Esophagus muscularis mucosa (tissue), 3 donors: ENCODE results near the gene ZNF460.

ENCODE experiments used
- EP300 ChIP-seq: sonication (generic); formaldehyde crosslinking; IDR thresholded peaks from one replicate; pipeline ENCODE4 v1.6.1; 2017; ENCODE audit warnings: antibody characterized with exemption
- TF ChIP-seq, protein P1 (sequence below), 3 experiments: fragments of 200-600 bp in 2 of 3; fragments of 450-650 bp in 1 of 3; sonication (generic) in 2 of 3; IDR thresholded peaks; one replicate each; pipeline ENCODE4 v1.5.1; 2017 to 2019; ENCODE audit warnings: antibody characterized with exemption in 3 of 3, mild to moderate bottlenecking in 2 of 3, moderate library complexity in 1 of 3

DNA sequence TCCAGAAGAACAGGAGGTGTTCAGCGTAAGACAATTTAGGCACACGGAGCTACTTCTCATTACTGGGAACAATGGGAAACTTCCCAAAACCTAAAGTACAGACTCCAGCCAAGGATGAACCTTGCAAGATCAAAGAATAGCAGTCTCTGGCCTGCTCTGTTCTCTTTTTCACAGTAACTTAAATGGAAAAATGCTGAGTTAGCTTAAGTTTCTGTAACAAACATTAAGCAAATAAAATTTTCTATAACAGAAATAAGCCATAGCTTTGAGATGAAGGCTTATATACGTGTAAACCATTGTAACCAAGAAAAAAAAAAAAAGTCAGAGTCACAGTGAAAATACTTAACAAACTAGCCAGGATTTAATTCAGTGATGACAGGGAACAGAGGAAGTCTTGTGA lies 18.2 kb upstream of the ZNF460 start:
- TF ChIP-seq, protein P1, sequence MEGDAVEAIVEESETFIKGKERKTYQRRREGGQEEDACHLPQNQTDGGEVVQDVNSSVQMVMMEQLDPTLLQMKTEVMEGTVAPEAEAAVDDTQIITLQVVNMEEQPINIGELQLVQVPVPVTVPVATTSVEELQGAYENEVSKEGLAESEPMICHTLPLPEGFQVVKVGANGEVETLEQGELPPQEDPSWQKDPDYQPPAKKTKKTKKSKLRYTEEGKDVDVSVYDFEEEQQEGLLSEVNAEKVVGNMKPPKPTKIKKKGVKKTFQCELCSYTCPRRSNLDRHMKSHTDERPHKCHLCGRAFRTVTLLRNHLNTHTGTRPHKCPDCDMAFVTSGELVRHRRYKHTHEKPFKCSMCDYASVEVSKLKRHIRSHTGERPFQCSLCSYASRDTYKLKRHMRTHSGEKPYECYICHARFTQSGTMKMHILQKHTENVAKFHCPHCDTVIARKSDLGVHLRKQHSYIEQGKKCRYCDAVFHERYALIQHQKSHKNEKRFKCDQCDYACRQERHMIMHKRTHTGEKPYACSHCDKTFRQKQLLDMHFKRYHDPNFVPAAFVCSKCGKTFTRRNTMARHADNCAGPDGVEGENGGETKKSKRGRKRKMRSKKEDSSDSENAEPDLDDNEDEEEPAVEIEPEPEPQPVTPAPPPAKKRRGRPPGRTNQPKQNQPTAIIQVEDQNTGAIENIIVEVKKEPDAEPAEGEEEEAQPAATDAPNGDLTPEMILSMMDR (IDR thresholded peaks at IDR 0.05): no peak
- TF ChIP-seq EP300: no peak
